NOMO-1 treated with dmso at 0.1 percent for 144 hours (cell line): ENCODE measurements around the gene PTPN6.
A peak's percentile ranks its signal among the peaks of the same experiment; 100 is the strongest.
"Not testable (repeated sequence)": the region's sequence is repeated elsewhere in the genome, so short reads cannot be mapped to it uniquely, and the experiment has no call there.

ENCODE experiments used
- DNase-seq: peaks from one replicate; lab custom pipeline; 2025; ENCODE audit not compliant: unreplicated experiment; lab: John Stamatoyannopoulos, UW

The PTPN6 gene

GRCh38 chr12:6950811-6951540 is at the start of gene PTPN6:
Gene PTPN6 (plus strand): TSS chr12:6951356. CDS start chr12:6951513, 157 bp downstream.
- DNase-seq, result peak; percentile 83

GRCh38 chr12:6902448-6902847 is 48.7 kb upstream of the PTPN6 start:
- DNase-seq, result no peak

- no peak for DNase-seq
Observed at GRCh38 chr12:6903722-6904121, 47.4 kb upstream of the PTPN6 start.

- peak; percentile 86 for DNase-seq
Observed at GRCh38 chr12:6904280-6905276, 46.6 kb upstream of the PTPN6 start, which contains the start of gene LRRC23. Gene LRRC23 (plus strand): TSS chr12:6904822. CDS start chr12:6905634, 812 bp downstream.

GRCh38 chr12:6905414-6906040 is 45.6 kb upstream of the PTPN6 start:
- DNase-seq, result no peak

- not testable (repeated sequence) for DNase-seq
Observed at GRCh38 chr12:6908141-6908540, 43.0 kb upstream of the PTPN6 start.

GRCh38 chr12:6909421-6910145 is 41.6 kb upstream of the PTPN6 start:
- peak; percentile 20 for DNase-seq

- DNase-seq, result no peak
Observed at GRCh38 chr12:6912164-6912935, 38.8 kb upstream of the PTPN6 start.

- peak; percentile 23 for DNase-seq
Observed at GRCh38 chr12:6914246-6914946, 36.8 kb upstream of the PTPN6 start, which contains the start of gene ENO2. Gene ENO2 (plus strand): TSS chr12:6914580. CDS start chr12:6915833, 1,253 bp downstream.

GRCh38 chr12:6914947-6915788 is 36.0 kb upstream of the PTPN6 start:
- no peak for DNase-seq

GRCh38 chr12:6915789-6916285 is 35.3 kb upstream of the PTPN6 start:
- no peak for DNase-seq

GRCh38 chr12:6916426-6917200 is 34.5 kb upstream of the PTPN6 start:
- no peak for DNase-seq

- DNase-seq, result no peak
Observed at GRCh38 chr12:6917491-6918231, 33.5 kb upstream of the PTPN6 start.

GRCh38 chr12:6919588-6919987 is 31.6 kb upstream of the PTPN6 start:
- DNase-seq, result no peak

GRCh38 chr12:6921539-6921938 is 29.6 kb upstream of the PTPN6 start:
- no peak for DNase-seq
